Hepatocyte (in vitro differentiated cells): ENCODE data around the gene BRIP1. TPM values are rescaled to one million over a fixed set of nuclear protein-coding genes. Genes with fewer than 3 reads are reported as not detected.

Experiments
- DNase-seq: peaks from one replicate; pipeline ENCODE4 v3.0.0-alpha.2; 2016; ENCODE audit warnings: low spot score
- H2AFZ ChIP-seq: fragments of 200-600 bp; sonication (generic); 2 replicates; pipeline ENCODE4 v1.6.0; 2016; ENCODE audit warnings: antibody characterized with exemption, mild to moderate bottlenecking
- H3K27ac ChIP-seq: fragments of 200-600 bp; sonication (generic); 2 replicates; pipeline ENCODE4 v1.5.1; 2016; ENCODE audit warnings: mild to moderate bottlenecking
- H3K27me3 ChIP-seq: fragments of 200-600 bp; sonication (generic); 2 replicates; pipeline ENCODE4 v1.6.1; 2016
- H3K36me3 ChIP-seq: fragments of 200-600 bp; sonication (generic); replicated peaks from 2 replicates; pipeline ENCODE4 v1.5.1; 2016; ENCODE audit warnings: low read depth; ENCODE audit not compliant: insufficient read depth
- H3K4me1 ChIP-seq: fragments of 200-600 bp; sonication (generic); 2 replicates; pipeline ENCODE4 v1.5.1; 2016; ENCODE audit warnings: mild to moderate bottlenecking, moderate library complexity; ENCODE audit not compliant: insufficient read depth
- H3K4me2 ChIP-seq: fragments of 200-600 bp; sonication (generic); 2 replicates; pipeline ENCODE4 v1.6.0; 2016
- H3K4me3 ChIP-seq: fragments of 200-600 bp; sonication (generic); 2 replicates; pipeline ENCODE4 v1.5.1; 2016; ENCODE audit warnings: mild to moderate bottlenecking
- H3K79me2 ChIP-seq: fragments of 200-600 bp; sonication (generic); 2 replicates; pipeline ENCODE4 v1.6.0; 2017; ENCODE audit warnings: mild to moderate bottlenecking
- H3K9me2 ChIP-seq: fragments of 200-600 bp; sonication (generic); replicated peaks from 2 replicates; pipeline ENCODE4 v1.6.0; 2017; ENCODE audit warnings: mild to moderate bottlenecking; ENCODE audit not compliant: insufficient read depth
- H3K9me3 ChIP-seq: fragments of 200-600 bp; sonication (generic); 2 replicates; pipeline ENCODE4 v1.5.1; 2016; ENCODE audit warnings: low read depth, mild to moderate bottlenecking
- H4K20me1 ChIP-seq: fragments of 200-600 bp; sonication (generic); 2 replicates; pipeline ENCODE4 v1.6.0; 2016; ENCODE audit warnings: mild to moderate bottlenecking; ENCODE audit not compliant: insufficient read depth, poor library complexity, severe bottlenecking
- CTCF ChIP-seq: fragments of 200-600 bp; sonication (generic); IDR thresholded peaks from 2 replicates; pipeline ENCODE4 v1.5.1; 2016; ENCODE audit warnings: antibody characterized with exemption, mild to moderate bottlenecking; ENCODE audit not compliant: poor library complexity
- EZH2 ChIP-seq: fragments of 200-600 bp; sonication (generic); IDR thresholded peaks from 2 replicates; pipeline ENCODE4 v1.6.1; 2016; ENCODE audit warnings: antibody characterized with exemption, mild to moderate bottlenecking, borderline replicate concordance
- EZH2phosphoT487 ChIP-seq: fragments of 200-600 bp; sonication (generic); IDR thresholded peaks from one replicate; pipeline ENCODE4 v1.6.1; 2018; ENCODE audit warnings: antibody characterized with exemption, mild to moderate bottlenecking, low read depth, moderate library complexity; ENCODE audit not compliant: unreplicated experiment, severe bottlenecking
- WGBS: methylation state at CpG from one replicate; pipeline ENCODE4 v1.1.6; 2016; ENCODE audit warnings: low lambda C conversion rate; ENCODE audit errors: missing lambda C conversion rate; 5-methylcytosine and 5-hydroxymethylcytosine counted together
- polyA plus RNA-seq: library from polyadenylated mRNA; unstranded; fragments of >200 nt; fragmentation: Nextera tagmentation; extraction: Ambion mirVana; gene quantifications from 2 replicates; pipeline ENCODE4 v1.2.1, GENCODE V29; 2016
- total RNA-seq: library from RNA; depleted of rRNA; stranded (reverse); fragments of >200 nt; gene quantifications from 2 replicates; pipeline ENCODE4 v1.2.3, GENCODE V29; 2014

Gene BRIP1
- total and polyA plus RNA-seq, 2 experiments from 2014 or later = 0.50 to 4.0 TPM

- no peak overlapping the region for H3K27ac ChIP-seq
- no peaks in the 10 kb centered on the region for H4K20me1 ChIP-seq
- no peaks in the 10 kb centered on the region for H3K27me3 ChIP-seq
- no peak overlapping the region for H2AFZ ChIP-seq
- no peaks in the 10 kb centered on the region for H3K36me3 ChIP-seq
- H3K4me1 ChIP-seq = no peaks in the 10 kb centered on the region
- TF ChIP-seq CTCF = no peak
- TF ChIP-seq EZH2phosphoT487 = no peak
- no peaks in the 10 kb centered on the region for H3K9me2 ChIP-seq
- H3K79me2 ChIP-seq = no peaks in the 10 kb centered on the region
- no peak overlapping the region for H3K4me2 ChIP-seq
- H3K9me3 ChIP-seq = peaks cover 6% of the 10 kb centered on the region
- WGBS = 98% methylated on average over 2 of the region's 2 CpGs
- DNase-seq = no peak
- no peak overlapping the region for H3K4me3 ChIP-seq
These were observed 92.4 kb downstream of the BRIP1 start for GRCh38 chr17:61770752-61771533.

DNA sequence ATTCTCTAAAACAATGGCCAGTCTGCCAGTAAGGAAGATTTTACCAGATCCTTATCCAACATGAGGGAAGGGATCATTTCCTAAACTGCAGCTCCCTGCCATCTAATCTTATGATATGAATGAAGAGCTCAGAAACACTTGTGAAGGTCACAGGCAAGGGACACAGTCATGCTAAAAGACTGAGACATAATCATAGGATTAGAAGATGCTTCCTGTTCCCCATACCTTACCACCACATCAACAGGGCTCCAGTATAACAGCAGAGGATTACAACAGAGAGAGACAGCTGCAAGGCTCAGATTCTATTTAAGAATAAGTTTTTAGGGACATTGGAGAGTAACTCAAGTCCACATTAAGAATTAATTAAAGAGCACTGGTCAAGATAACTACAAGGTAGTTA lies 93.3 kb downstream of the BRIP1 start:
- Histone ChIP-seq H3K79me2 (no peaks in the 10 kb centered on the region), H3K9me2 (no peaks in the 10 kb centered on the region), H3K9me3 (peaks cover 6% of the 10 kb centered on the region), H3K4me3 (no peak overlapping the region), H2AFZ (no peak overlapping the region), H3K36me3 (no peaks in the 10 kb centered on the region), H3K4me2 (no peak overlapping the region), H3K27ac (no peak overlapping the region), H3K4me1 (no peaks in the 10 kb centered on the region), H3K27me3 (no peaks in the 10 kb centered on the region), H4K20me1 (no peaks in the 10 kb centered on the region)
- TF ChIP-seq EZH2phosphoT487 = no peak
- TF ChIP-seq CTCF = no peak
- no peak for DNase-seq

DNA sequence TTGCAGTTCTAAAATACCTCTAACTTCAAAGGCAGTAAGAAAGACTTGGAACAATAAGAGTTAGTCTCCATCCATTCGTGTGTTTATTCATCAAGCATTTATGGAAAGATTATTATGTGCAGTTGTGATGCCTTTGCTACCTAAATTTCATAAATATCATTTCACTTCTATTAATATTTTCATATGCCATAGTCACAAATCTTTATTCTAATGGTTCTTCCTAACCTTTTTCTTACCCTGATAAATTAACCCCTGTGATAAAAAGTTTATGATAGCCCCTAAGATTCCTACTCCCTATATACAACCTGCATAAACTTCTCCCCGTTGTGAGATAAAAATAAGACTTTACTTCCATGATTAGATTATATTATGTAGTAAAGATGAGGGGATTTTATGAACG lies 94.9 kb downstream of the BRIP1 start:
- WGBS = 95% methylated on average over 3 of the region's 3 CpGs

More for the DNA sequence above, 94.9 kb downstream of the BRIP1 start:
- Histone ChIP-seq H3K36me3 (no peaks in the 10 kb centered on the region), H3K9me3 (peaks cover 6% of the 10 kb centered on the region), H3K4me3 (no peak overlapping the region), H3K4me2 (no peak overlapping the region), H3K79me2 (no peaks in the 10 kb centered on the region), H4K20me1 (no peaks in the 10 kb centered on the region), H3K27ac (no peak overlapping the region), H3K27me3 (no peaks in the 10 kb centered on the region), H2AFZ (no peak overlapping the region), H3K4me1 (no peaks in the 10 kb centered on the region), H3K9me2 (no peaks in the 10 kb centered on the region)
- TF ChIP-seq EZH2 (no peak), EZH2phosphoT487 (no peak), CTCF (no peak)
- DNase-seq = no peak
